Measurements from ENCODE around the gene CTNND2.

The CTNND2 gene

GRCh38 chr5:11050596-11051304, 853.5 kb downstream of the CTNND2 start:
- in situ Hi-C loops (cut with HindIII; ENCODE audit: low sequenced_read_pairs) = no loop called here
- no peak for TF ChIP-seq CTCF (IDR thresholded peaks at IDR 0.05; ENCODE audit: low read depth, low read length)
- no peak for DNase-seq (ENCODE audit: low read depth, low spot score)

GRCh38 chr5:11048760-11049159, 855.5 kb downstream of the CTNND2 start:
- DNase-seq (ENCODE audit: low read depth, low spot score) = no peak
- in situ Hi-C loops (cut with HindIII; ENCODE audit: low sequenced_read_pairs) = no loop called here

More at GRCh38 chr5:11050596-11051304, 853.5 kb downstream of the CTNND2 start:
- no peak overlapping the region for H3K4me3 ChIP-seq (ENCODE audit: low read depth, low read length)

GRCh38 chr5:11047625-11048024, 856.6 kb downstream of the CTNND2 start:
- no peak for DNase-seq (ENCODE audit: low read depth, low spot score)
- TF ChIP-seq CTCF (IDR thresholded peaks at IDR 0.05; ENCODE audit: low read depth, low read length) = no peak
- in situ Hi-C loops (cut with HindIII; ENCODE audit: low sequenced_read_pairs) = no loop called here
- H3K4me3 ChIP-seq (ENCODE audit: low read depth, low read length) = no peak overlapping the region

More at GRCh38 chr5:11048760-11049159, 855.5 kb downstream of the CTNND2 start:
- TF ChIP-seq CTCF (IDR thresholded peaks at IDR 0.05; ENCODE audit: low read depth, low read length) = no peak
- H3K4me3 ChIP-seq (ENCODE audit: low read depth, low read length) = no peak overlapping the region

GRCh38 chr5:11047030-11047429, 857.2 kb downstream of the CTNND2 start:
- TF ChIP-seq CTCF (IDR thresholded peaks at IDR 0.05; ENCODE audit: low read depth, low read length) = no peak
- in situ Hi-C loops (cut with HindIII; ENCODE audit: low sequenced_read_pairs) = no loop called here
- no peak overlapping the region for H3K4me3 ChIP-seq (ENCODE audit: low read depth, low read length)
- no peak for DNase-seq (ENCODE audit: low read depth, low spot score)

GRCh38 chr5:11046160-11046559, 858.1 kb downstream of the CTNND2 start:
- in situ Hi-C loops (cut with HindIII; ENCODE audit: low sequenced_read_pairs) = no loop called here
- no peak overlapping the region for H3K4me3 ChIP-seq (ENCODE audit: low read depth, low read length)
- no peak for TF ChIP-seq CTCF (IDR thresholded peaks at IDR 0.05; ENCODE audit: low read depth, low read length)
- no peak for DNase-seq (ENCODE audit: low read depth, low spot score)

GRCh38 chr5:11045411-11045810, 858.8 kb downstream of the CTNND2 start:
- no peak for TF ChIP-seq CTCF (IDR thresholded peaks at IDR 0.05; ENCODE audit: low read depth, low read length)
- no peak overlapping the region for H3K4me3 ChIP-seq (ENCODE audit: low read depth, low read length)
- DNase-seq (ENCODE audit: low read depth, low spot score) = no peak
- in situ Hi-C loops (cut with HindIII; ENCODE audit: low sequenced_read_pairs) = no loop called here
